Cardiac muscle cell (in vitro differentiated cells and primary cell): ENCODE results near the gene FGF8. TPM values are rescaled to one million over a fixed set of nuclear protein-coding genes. Genes with fewer than 3 reads are reported as not detected.

ENCODE experiments used
- DNase-seq, 2 donors: peaks; one replicate each; pipeline versions ENCODE4 v3.0.0 to v3.0.0-alpha.2; 2010 to 2017; ENCODE audit warnings: low read depth in 1 of 2, low spot score in 1 of 2
- H3K27ac ChIP-seq: fragments of 200-600 bp; sonication (generic); 2 replicates; pipeline ENCODE4 v1.5.1; 2016
- H3K27me3 ChIP-seq: fragments of 200-600 bp; sonication (generic); 2 replicates; pipeline ENCODE4 v1.6.0; 2016; ENCODE audit warnings: control low read depth
- H3K36me3 ChIP-seq: fragments of 200-600 bp; sonication (generic); 2 replicates; pipeline ENCODE4 v1.5.1; 2016; ENCODE audit warnings: control low read depth
- H3K4me1 ChIP-seq: fragments of 200-600 bp; sonication (generic); 2 replicates; pipeline ENCODE4 v1.8.1; 2017; ENCODE audit warnings: low read depth, mild to moderate bottlenecking, mixed run types
- H3K4me3 ChIP-seq: fragments of 200-600 bp; sonication (generic); 2 replicates; pipeline ENCODE4 v1.5.1; 2016; ENCODE audit warnings: mild to moderate bottlenecking
- H3K9me3 ChIP-seq: fragments of 200-600 bp; sonication (generic); 2 replicates; pipeline ENCODE4 v1.5.1; 2017; ENCODE audit warnings: low read depth, mild to moderate bottlenecking, control low read depth
- CTCF ChIP-seq: IDR thresholded peaks from 2 replicates; pipeline ENCODE4 v1.5.1; 2012; ENCODE audit warnings: low read depth, mild to moderate bottlenecking, low read length
- polyA plus RNA-seq: library from polyadenylated mRNA; unstranded; fragments of >200 nt; fragmentation: Nextera tagmentation; extraction: Ambion mirVana; gene quantifications from 2 replicates; pipeline ENCODE4 v1.2.1, GENCODE V29; 2016
- total RNA-seq: library from RNA; depleted of rRNA; stranded (reverse); fragments of >200 nt; gene quantifications from 2 replicates; pipeline ENCODE4 v1.2.3, GENCODE V29; 2016

Gene FGF8
- total and polyA plus RNA-seq, 2 experiments from 2014 or later, result 1.8 to 12.8 TPM

- H3K36me3 ChIP-seq, result no peaks in the 10 kb centered on the region
- no peak for DNase-seq
- H3K4me3 ChIP-seq, result no peak overlapping the region
- no peaks in the 10 kb centered on the region for H3K9me3 ChIP-seq
- no peak overlapping the region for H3K27ac ChIP-seq
- no peak for TF ChIP-seq CTCF
- H3K4me1 ChIP-seq, result peaks cover 9% of the 10 kb centered on the region
- peaks cover 17% of the 10 kb centered on the region for H3K27me3 ChIP-seq
These were observed 7.1 kb downstream of the FGF8 start for GRCh38 chr10:101768791-101769170.

- no peak for TF ChIP-seq CTCF
- no peaks in the 10 kb centered on the region for H3K9me3 ChIP-seq
- peaks cover 11% of the 10 kb centered on the region for H3K27me3 ChIP-seq
- no peak for DNase-seq
- H3K4me3 ChIP-seq, result no peak overlapping the region
- peaks cover 9% of the 10 kb centered on the region for H3K4me1 ChIP-seq
- no peaks in the 10 kb centered on the region for H3K36me3 ChIP-seq
- H3K27ac ChIP-seq, result no peak overlapping the region
These were observed 7.7 kb downstream of the FGF8 start for GRCh38 chr10:101767966-101768790.

- H3K27ac ChIP-seq, result no peak overlapping the region
- H3K4me1 ChIP-seq, result peaks cover 9% of the 10 kb centered on the region
- DNase-seq, result no peak
- H3K4me3 ChIP-seq, result no peak overlapping the region
- H3K9me3 ChIP-seq, result no peaks in the 10 kb centered on the region
- no peaks in the 10 kb centered on the region for H3K36me3 ChIP-seq
- peaks cover 5% of the 10 kb centered on the region for H3K27me3 ChIP-seq
- no peak for TF ChIP-seq CTCF
These were observed 8.3 kb downstream of the FGF8 start for GRCh38 chr10:101767600-101767945.

GRCh38 chr10:101766753-101767599 is 8.9 kb downstream of the FGF8 start:
- no peak for DNase-seq
- Histone ChIP-seq H3K36me3 (no peaks in the 10 kb centered on the region), H3K4me1 (peaks cover 9% of the 10 kb centered on the region), H3K27ac (no peak overlapping the region), H3K4me3 (no peak overlapping the region), H3K27me3 (no peaks in the 10 kb centered on the region), H3K9me3 (no peaks in the 10 kb centered on the region)
- TF ChIP-seq CTCF, result no peak

GRCh38 chr10:101766306-101766705 is 9.6 kb downstream of the FGF8 start:
- H3K36me3 ChIP-seq, result no peaks in the 10 kb centered on the region
- TF ChIP-seq CTCF, result no peak
- H3K4me1 ChIP-seq, result peaks cover 9% of the 10 kb centered on the region
- no peak overlapping the region for H3K4me3 ChIP-seq
- no peaks in the 10 kb centered on the region for H3K27me3 ChIP-seq
- no peak overlapping the region for H3K27ac ChIP-seq
- no peaks in the 10 kb centered on the region for H3K9me3 ChIP-seq
- no peak for DNase-seq
